SIG-M5 (cell line): ENCODE results near the gene DROSHA.
"Not testable (repeated sequence)": the region's sequence is repeated elsewhere in the genome, so short reads cannot be mapped to it uniquely, and the experiment has no call there.

Experiments
- DNase-seq: peaks from one replicate; lab custom pipeline; 2025; lab: John Stamatoyannopoulos, UW

The DROSHA gene

GRCh38 chr5:31381299-31381698 is 150.6 kb downstream of the DROSHA start:
- no peak for DNase-seq

DNA sequence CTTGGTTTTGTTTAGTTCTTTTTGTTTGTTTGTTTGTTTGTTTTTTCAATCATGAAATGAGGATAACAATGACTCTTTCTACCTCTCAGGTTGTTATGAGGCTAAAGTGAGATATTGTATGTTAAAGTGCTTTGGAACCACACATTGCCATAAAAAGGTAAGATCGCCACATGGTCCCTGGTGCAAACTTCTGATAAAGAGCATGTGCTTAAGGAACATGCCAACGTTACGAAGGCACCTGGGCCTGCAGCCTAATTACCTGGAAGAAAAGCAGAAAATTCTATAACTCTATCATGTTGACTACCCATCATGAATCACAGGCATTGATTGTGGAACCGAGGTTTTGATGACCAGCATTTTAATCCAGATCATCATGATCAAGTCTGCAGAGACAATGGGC is 151.8 kb downstream of the DROSHA start:
- no peak for DNase-seq

DNA sequence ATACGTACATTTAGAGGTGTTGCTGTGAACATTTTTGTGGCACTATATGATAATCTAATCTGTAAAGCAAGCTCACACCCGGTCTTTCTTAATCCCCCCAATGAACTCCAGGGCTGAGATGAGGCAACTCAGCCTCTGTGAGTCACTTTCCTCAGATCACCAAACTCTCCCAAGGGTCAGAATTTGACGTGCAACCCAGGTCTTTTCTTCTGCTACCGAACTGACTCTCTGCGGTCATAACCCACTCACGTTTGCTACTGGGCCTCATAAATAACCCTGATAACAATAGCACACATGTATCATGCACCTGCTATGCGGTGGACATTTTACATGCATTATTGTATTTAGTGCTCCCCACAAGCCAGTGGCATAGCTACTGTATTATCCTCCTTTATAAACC is 153.1 kb downstream of the DROSHA start:
- no peak for DNase-seq

GRCh38 chr5:31378136-31378535 is 153.8 kb downstream of the DROSHA start:
- no peak for DNase-seq

DNA sequence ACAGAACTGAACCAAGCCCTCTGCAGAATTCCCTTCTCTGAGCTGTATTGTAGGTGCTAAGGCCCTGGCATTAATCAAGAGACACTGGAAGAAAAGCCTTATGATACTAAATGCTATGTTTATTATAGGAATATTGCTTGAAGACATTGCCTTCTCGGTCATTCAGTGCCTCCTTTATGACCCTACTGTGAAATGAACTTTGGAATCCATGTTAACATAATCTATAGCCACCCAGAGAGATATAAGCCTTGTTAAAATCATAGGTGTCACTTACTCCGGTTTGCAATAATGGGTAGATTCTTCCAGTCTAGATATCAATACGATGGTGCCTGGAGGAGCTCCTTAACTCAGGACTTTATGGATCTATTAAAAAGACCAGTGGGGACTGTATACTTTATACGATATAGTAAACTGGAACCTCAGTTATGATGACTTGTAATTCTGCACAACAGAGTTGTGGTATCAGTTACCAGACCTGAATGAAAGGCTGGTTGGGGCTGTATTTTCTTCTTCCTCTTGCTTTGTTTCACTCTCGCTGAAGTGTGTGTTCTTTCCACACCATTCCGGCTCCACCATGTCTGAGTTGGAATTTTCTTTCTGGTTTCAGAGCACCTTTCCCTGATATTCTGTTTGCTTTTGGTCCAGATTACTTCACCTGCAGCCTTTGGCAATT is 154.5 kb downstream of the DROSHA start:
- DNase-seq = no peak

GRCh38 chr5:31375999-31376720 is 155.7 kb downstream of the DROSHA start:
- DNase-seq = no peak

- DNase-seq = no peak
Observed at GRCh38 chr5:31372124-31372523, 159.8 kb downstream of the DROSHA start.

- DNase-seq = no peak
Observed at GRCh38 chr5:31366941-31367340, 165.0 kb downstream of the DROSHA start.

DNA sequence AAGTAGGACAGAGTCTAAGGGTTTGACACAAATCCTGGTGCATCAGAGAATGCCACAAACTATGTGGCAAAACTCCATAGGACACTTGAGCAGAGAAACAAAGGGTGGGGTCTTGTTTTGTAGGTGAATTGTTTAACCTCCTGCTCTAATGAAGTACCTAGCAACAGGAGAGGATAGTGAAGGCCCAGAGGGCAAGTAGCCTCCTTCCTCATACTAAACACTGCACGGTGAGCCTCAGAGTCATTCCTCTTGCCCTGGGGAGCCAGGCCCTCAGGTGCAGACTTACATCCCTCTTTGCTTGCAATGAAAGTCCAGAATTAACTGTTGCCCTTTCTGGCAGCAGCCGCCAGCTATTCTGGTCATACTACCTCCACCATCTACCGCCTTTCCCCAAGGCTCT is 166.1 kb downstream of the DROSHA start:
- no peak for DNase-seq

DNA sequence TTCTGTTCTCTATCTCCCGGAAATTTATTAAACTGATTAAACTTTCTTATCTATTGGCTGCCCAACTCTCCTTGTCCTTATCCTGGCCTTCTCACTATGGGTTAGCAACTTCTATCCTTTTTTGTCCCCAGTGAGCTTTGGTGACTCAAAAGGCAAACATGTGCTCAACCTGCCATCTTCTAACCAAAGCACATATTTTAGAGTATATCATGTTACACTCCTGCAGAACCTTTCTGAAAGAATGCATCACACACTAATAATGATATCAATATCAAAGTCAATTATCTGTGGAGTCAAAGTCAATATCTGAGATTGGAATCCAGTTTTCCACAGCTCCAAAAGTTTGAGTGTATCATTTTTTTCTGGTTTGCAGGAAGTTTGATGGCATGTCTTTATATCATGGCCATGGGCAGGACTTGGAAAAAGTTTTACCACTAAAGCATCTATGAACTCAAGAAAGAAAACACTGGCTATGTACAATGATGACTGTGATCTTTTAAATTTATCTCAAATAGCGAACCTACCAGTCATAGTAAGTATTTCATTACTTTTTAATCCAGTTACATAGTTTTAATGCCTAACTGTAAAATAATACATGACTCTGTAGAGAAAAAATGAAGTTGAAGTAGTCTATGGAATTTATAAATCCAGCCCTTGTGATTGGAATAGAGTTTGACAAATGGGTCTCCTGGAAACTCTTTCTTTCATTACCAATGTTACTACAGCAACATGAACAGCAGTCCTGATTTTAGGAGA is 166.8 kb downstream of the DROSHA start:
- DNase-seq = no peak

DNA sequence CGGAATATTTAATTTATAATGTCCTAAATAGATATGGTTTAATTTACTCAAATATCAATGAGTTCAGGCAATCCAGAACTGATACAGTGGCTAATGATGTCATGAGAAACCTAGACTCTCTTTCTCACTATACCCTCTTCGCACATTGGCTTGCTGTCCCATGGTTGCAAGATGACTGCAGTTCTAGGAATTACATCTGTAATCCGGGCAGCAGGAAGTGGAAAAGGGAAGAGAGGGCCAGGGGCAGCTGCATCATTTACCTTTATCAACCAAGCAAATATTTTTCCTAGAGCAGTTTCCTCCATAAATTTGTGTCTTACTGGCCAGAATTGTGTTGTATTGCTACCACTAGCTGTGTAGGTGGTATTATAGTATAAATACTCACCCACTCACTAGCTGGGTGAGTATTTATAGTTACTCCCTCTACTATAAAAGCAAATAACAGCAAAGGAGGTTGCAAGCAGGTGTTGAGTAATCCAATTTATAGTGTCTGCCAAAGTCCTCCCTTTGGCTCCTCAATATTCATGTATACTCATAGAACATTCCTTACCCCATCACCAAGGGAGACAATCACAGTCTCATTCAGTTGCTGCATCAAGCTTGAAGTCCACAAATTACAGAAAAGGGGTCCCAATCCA is 168.8 kb downstream of the DROSHA start:
- no peak for DNase-seq

DNA sequence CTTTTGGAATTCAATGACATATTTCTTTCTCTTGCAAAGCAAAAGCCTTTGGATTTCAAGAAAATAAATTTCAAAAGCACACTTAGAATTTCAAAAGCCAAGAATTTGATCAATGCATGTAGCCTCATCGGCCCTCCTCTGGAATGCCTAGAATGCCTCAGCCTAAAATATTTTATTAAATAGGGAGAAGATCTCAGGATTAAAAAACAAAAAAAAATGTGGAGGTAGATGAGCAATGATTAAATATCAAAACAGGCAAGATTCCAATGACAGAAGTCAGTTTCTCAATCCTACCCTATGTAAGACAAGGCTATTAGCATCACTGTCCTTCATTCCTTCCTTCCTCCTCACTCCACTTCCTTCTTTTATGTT is 169.4 kb downstream of the DROSHA start:
- DNase-seq = no peak

GRCh38 chr5:31361704-31362528 is 170.0 kb downstream of the DROSHA start:
- DNase-seq = not testable (repeated sequence)

DNA sequence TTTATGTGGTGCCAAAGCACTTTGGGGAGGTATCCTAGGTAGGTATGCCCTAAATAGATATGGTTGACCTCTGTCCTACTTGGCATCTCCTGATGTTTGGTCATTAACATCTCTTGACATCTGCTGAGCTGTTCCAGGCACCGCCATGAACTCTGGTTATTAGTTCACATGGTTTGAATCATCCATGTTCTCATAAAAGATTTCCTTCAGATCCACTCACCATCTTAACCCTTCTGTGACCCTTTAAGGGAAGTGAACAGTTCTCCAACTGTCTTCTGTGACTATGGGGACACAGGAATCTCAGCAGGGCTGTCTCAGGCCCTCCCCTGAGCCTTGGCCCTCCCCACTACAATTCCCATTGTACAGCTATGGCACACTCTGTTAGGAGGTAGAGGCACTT is 170.7 kb downstream of the DROSHA start:
- no peak for DNase-seq

DNA sequence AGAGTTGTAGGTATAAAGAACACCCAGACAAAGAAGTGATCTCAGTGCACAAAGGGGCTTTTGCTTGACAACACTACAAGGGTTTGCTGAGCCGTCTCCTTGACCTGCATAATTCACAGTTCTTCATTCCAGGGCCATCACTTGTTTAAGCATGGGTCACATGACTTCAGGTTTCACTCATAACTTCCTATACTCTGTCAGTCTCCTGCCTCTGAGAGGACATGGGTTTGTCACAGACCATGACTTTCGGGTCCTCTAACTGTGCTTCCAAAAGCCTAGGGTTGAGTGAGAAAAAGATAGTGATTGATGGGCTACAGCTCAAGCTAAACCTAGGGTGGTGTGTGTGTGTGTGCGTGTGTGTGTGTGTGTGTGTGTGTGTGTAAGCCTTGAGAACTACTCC is 172.1 kb downstream of the DROSHA start:
- no peak for DNase-seq

- DNase-seq = no peak
Observed at GRCh38 chr5:31357038-31357437, 174.9 kb downstream of the DROSHA start.

- no peak for DNase-seq
Observed at GRCh38 chr5:31355337-31355736, 176.6 kb downstream of the DROSHA start.
